Glutamatergic neuron (in vitro differentiated cells): ENCODE measurements around the gene RAD51B. TPM values are rescaled to one million over a fixed set of nuclear protein-coding genes. Genes with fewer than 3 reads are reported as not detected.
"Not testable (repeated sequence)": the region's sequence is repeated elsewhere in the genome, so short reads cannot be mapped to it uniquely, and the experiment has no call there.

Experiments
- DNase-seq: peaks from one replicate; pipeline ENCODE4 v3.0.0; 2022
- H3K27ac Mint-ChIP-seq: one replicate; pipeline ENCODE4 v1.8.0; 2020; ENCODE audit warnings: mild to moderate bottlenecking, mixed read lengths, inconsistent platforms; ENCODE audit not compliant: unreplicated experiment
- H3K27me3 Mint-ChIP-seq: one replicate; pipeline ENCODE4 v1.8.0; 2020; ENCODE audit warnings: mild to moderate bottlenecking, moderate library complexity, mixed read lengths, inconsistent platforms; ENCODE audit not compliant: unreplicated experiment
- H3K36me3 Mint-ChIP-seq: one replicate; pipeline ENCODE4 v1.8.0; 2020; ENCODE audit warnings: mild to moderate bottlenecking, mixed read lengths, inconsistent platforms; ENCODE audit not compliant: unreplicated experiment
- H3K4me1 Mint-ChIP-seq: one replicate; pipeline ENCODE4 v1.8.0; 2020; ENCODE audit warnings: mild to moderate bottlenecking, low read depth, mixed read lengths, inconsistent platforms; ENCODE audit not compliant: unreplicated experiment
- H3K4me3 Mint-ChIP-seq: one replicate; pipeline ENCODE4 v1.8.0; 2020; ENCODE audit warnings: mild to moderate bottlenecking, mixed read lengths, inconsistent platforms; ENCODE audit not compliant: unreplicated experiment
- H3K9me3 Mint-ChIP-seq: one replicate; pipeline ENCODE4 v1.8.0; 2020; ENCODE audit warnings: mild to moderate bottlenecking, moderate library complexity, mixed read lengths, inconsistent platforms; ENCODE audit not compliant: unreplicated experiment
- CTCF ChIP-seq: fragments of 200-600 bp; sonication (generic); IDR thresholded peaks from one replicate; pipeline ENCODE4 v1.5.0; 2021; ENCODE audit not compliant: partially characterized antibody, unreplicated experiment
- total RNA-seq: library from RNA; stranded (reverse); fragmentation: NEBNext Ultra II Directional; extraction: Animal tissue kit (Norgen Biotek cat#: 25700); gene quantifications from one replicate; pipeline ENCODE4 v1.2.1, GENCODE V29; 2021; ENCODE audit not compliant: unreplicated experiment

Gene RAD51B
- total RNA-seq, 1 donor from 2014 or later: 9.7 TPM

DNA sequence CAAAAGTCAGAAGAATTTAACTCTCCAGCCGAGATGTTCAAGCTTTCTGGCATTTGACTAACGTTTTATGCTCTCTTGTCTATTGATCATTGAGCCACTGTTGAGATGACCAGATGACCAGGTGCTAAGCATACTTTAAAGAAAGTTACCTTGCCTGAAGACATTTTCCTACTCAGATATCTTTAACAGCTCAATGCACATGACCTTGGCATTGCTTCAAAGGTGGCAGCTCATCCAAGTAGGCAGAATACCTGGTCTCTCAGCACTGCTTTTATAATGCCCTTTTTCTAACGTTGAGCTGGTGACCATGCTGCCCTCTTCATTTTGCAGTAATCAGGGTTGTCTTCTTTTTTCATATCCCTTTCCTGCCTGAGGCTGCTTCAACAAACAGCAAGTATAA is 358.1 kb downstream of the RAD51B start:
- Mint-ChIP-seq H3K27me3 (peaks cover 1% of the 10 kb centered on the region), H3K36me3 (no peaks in the 10 kb centered on the region), H3K27ac (no peak overlapping the region), H3K4me1 (peaks cover 9% of the 10 kb centered on the region), H3K4me3 (no peak overlapping the region), H3K9me3 (no peaks in the 10 kb centered on the region)
- no peak for TF ChIP-seq CTCF
- no peak for DNase-seq

DNA sequence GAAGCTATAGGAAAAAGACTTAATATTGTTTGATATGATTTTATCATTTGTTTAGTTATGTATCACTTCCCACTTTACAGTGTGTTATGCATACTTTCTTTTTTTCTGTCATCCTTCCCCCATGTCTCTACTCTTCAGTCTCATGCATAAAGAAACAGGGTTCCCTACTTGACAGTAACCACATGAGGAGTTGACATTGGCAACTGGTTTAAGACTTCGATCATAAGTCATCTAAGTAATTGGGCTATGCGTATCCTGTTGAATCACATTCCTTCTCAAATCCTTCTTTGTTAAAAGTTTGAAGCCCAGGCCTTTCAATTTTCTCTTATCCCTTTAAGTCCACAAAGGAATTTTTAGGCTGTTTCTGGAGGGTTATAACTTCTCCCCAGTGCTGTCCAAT is 358.7 kb downstream of the RAD51B start:
- H3K36me3 Mint-ChIP-seq: no peaks in the 10 kb centered on the region
- peaks cover 1% of the 10 kb centered on the region for H3K27me3 Mint-ChIP-seq
- no peak overlapping the region for H3K4me3 Mint-ChIP-seq
- no peak for TF ChIP-seq CTCF
- H3K27ac Mint-ChIP-seq: no peak overlapping the region
- H3K4me1 Mint-ChIP-seq: peaks cover 9% of the 10 kb centered on the region
- no peaks in the 10 kb centered on the region for H3K9me3 Mint-ChIP-seq
- DNase-seq: no peak

GRCh38 chr14:68181519-68182326 is 362.1 kb downstream of the RAD51B start:
- no peak for TF ChIP-seq CTCF
- H3K36me3 Mint-ChIP-seq: no peaks in the 10 kb centered on the region
- DNase-seq: no peak
- H3K9me3 Mint-ChIP-seq: no peaks in the 10 kb centered on the region
- H3K27ac Mint-ChIP-seq: no peak overlapping the region
- peaks cover 9% of the 10 kb centered on the region for H3K4me1 Mint-ChIP-seq
- no peak overlapping the region for H3K4me3 Mint-ChIP-seq
- peaks cover 1% of the 10 kb centered on the region for H3K27me3 Mint-ChIP-seq

GRCh38 chr14:68182492-68182891 is 362.9 kb downstream of the RAD51B start:
- Mint-ChIP-seq H3K27ac (no peak overlapping the region), H3K4me1 (peaks cover 9% of the 10 kb centered on the region), H3K9me3 (no peaks in the 10 kb centered on the region), H3K4me3 (no peak overlapping the region), H3K27me3 (peaks cover 1% of the 10 kb centered on the region), H3K36me3 (no peaks in the 10 kb centered on the region)
- no peak for DNase-seq
- TF ChIP-seq CTCF: no peak

GRCh38 chr14:68186500-68187276 is 367.1 kb downstream of the RAD51B start:
- not testable (repeated sequence) for H3K4me1 Mint-ChIP-seq, H3K36me3 Mint-ChIP-seq, H3K9me3 Mint-ChIP-seq, H3K4me3 Mint-ChIP-seq, DNase-seq, H3K27me3 Mint-ChIP-seq, H3K27ac Mint-ChIP-seq
